Measurements from ENCODE around the gene NR5A1. TPM values are rescaled to one million over a fixed set of nuclear protein-coding genes. Genes with fewer than 3 reads are reported as not detected.

NR5A1 gene
- polyA plus RNA-seq, 3 donors, result not detected

DNA sequence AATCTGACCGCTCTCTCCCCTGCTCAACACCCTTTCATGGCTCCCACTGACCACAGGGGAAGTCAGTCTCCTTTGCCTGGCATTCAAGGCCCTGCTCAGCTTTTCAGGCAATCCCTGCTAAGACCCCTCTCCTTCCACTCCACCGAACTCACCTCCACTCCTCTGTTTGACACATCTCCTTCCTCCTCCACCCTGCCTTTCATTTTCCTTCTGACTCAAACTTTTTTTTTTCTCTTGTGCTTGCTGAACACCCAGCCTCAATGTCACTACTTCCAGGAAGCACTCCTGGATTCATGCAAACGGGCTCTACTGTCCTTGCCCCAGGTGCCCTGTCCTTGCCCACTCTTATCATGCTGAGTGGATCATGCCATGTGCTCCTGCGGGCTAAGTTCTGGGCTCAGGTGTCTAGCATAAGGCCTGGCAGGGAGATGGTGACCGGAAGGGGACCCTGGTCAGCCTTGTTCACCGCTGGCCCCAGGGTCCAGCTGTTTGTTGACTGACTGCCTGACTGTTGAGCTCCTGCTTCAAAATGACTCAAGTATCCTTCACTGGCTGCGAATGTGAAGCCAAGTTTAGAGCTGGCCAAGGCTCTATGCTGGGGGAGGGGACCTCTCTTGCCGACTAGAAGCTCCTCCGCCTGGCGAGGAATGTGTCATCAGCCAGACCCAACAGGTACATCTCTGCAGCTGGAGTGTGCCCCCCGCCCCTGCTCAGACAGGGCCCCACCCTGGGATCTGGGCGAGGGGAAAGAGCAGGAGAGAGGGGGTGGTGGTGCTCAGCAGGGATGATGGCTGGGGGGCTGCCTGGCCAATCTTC, 6.2 kb downstream of the NR5A1 start:
- DNase-seq, result no peak
- Mint-ChIP-seq H3K4me1 (peaks cover 9% of the 10 kb centered on the region), H3K27ac (no peak overlapping the region), H3K36me3 (peaks cover 4% of the 10 kb centered on the region in 2 donors), H3K4me3 (peak overlapping the region; percentile 14), H3K27me3 (ENCODE audit: low read depth in 3 of 3) (peaks cover 35 to 50% (median 46%) of the 10 kb centered on the region in 3 donors), H3K9me3 (peaks cover 0 to 12% (median 8%) of the 10 kb centered on the region in 7 donors)
- peaks cover 0 to 8% of the 10 kb centered on the region in 2 donors for H3K9me3 ChIP-seq (replicated peaks in 1 of 2; ENCODE audit: control insufficient read depth in 1 of 2, insufficient read depth in 1 of 2, low read length in 2 of 2)
- intact Hi-C loops (cut with micrococcal nuclease), result no loop called here
- no peaks in the 10 kb centered on the region for H3K79me2 ChIP-seq (ENCODE audit: insufficient read depth, low read length)
- TF ChIP-seq, protein P1, sequence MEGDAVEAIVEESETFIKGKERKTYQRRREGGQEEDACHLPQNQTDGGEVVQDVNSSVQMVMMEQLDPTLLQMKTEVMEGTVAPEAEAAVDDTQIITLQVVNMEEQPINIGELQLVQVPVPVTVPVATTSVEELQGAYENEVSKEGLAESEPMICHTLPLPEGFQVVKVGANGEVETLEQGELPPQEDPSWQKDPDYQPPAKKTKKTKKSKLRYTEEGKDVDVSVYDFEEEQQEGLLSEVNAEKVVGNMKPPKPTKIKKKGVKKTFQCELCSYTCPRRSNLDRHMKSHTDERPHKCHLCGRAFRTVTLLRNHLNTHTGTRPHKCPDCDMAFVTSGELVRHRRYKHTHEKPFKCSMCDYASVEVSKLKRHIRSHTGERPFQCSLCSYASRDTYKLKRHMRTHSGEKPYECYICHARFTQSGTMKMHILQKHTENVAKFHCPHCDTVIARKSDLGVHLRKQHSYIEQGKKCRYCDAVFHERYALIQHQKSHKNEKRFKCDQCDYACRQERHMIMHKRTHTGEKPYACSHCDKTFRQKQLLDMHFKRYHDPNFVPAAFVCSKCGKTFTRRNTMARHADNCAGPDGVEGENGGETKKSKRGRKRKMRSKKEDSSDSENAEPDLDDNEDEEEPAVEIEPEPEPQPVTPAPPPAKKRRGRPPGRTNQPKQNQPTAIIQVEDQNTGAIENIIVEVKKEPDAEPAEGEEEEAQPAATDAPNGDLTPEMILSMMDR (IDR thresholded peaks at IDR 0.05), result no peak
- H3K27ac ChIP-seq (ENCODE audit: low read depth in 1 of 2, low read length in 2 of 2), result no peak overlapping the region
- H2AFZ ChIP-seq (ENCODE audit: insufficient read depth, low read depth, low read length, poor library complexity, severe bottlenecking), result no peak overlapping the region
- 91% methylated on average over 11 of the region's 12 CpGs for WGBS (ENCODE audit: insufficient coverage)
- H3K27me3 ChIP-seq (ENCODE audit: control insufficient read depth in 2 of 2, insufficient read depth in 2 of 2, low read length in 2 of 2), result peaks cover 17 to 48% of the 10 kb centered on the region in 2 donors
- H3K4me3 ChIP-seq (replicated peaks in 1 of 3; ENCODE audit: low read depth in 2 of 3, low read length in 3 of 3), result no peak overlapping the region
- H3K4me2 ChIP-seq (replicated peaks; ENCODE audit: extremely low read depth, low read length, poor library complexity, severe bottlenecking), result no peak overlapping the region
- H4K20me1 ChIP-seq (ENCODE audit: insufficient read depth, low read length), result no peaks in the 10 kb centered on the region
- peaks cover 4 to 14% of the 10 kb centered on the region in 2 donors for H3K4me1 ChIP-seq (ENCODE audit: control insufficient read depth in 1 of 2, insufficient read depth in 2 of 2, low read length in 2 of 2)
- no peak overlapping the region for H3K9ac ChIP-seq (ENCODE audit: insufficient read depth, low read length, poor library complexity, severe bottlenecking)
- H3K36me3 ChIP-seq (replicated peaks in 1 of 2; ENCODE audit: control insufficient read depth in 1 of 2, insufficient read depth in 2 of 2, low read length in 2 of 2), result no peaks in the 10 kb centered on the region

DNA sequence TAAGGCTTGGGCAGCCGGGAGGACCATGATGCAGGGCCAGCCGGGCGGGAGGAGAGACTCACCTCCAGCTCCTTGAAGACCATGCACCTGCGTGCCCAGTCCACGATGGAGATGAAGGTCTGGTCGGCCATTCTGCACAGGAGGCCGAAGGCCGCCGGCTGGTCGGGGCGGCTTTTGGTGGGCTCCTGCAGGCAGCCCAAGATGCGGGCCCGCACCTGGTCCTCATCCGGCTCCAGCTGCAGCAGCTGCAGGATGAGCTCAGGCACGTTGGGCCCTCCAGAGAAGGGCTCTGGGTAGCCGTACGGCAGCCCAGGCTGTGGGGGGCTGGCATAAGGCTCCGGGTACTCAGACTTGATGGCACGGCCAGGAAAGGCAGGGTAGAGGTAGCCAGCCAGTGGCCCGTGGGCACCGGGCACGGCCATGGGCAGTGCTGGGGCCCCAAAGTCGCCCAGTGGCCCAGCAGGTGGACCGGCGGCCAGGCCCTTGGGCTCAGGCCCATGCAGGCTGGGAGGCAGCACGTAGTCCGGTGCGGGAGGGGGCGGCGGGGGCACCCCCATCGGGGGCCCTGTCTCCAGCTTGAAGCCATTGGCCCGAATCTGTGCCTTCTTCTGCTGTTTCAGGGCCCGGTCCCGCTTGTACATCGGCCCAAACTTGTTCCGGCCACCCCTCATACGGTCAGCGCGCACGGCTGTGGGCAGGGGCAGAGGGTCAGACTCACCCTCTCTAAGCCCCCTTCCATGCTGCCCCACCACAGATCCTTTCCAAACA, 7.0 kb downstream of the NR5A1 start:
- no peak overlapping the region for H3K4me2 ChIP-seq (replicated peaks; ENCODE audit: extremely low read depth, low read length, poor library complexity, severe bottlenecking)
- WGBS (ENCODE audit: insufficient coverage), result 96% methylated on average over 40 of the region's 40 CpGs
- H3K79me2 ChIP-seq (ENCODE audit: insufficient read depth, low read length), result no peaks in the 10 kb centered on the region
- no peak overlapping the region for H2AFZ ChIP-seq (ENCODE audit: insufficient read depth, low read depth, low read length, poor library complexity, severe bottlenecking)
- intact Hi-C loops (cut with micrococcal nuclease), result no loop called here
- peaks cover 15 to 40% of the 10 kb centered on the region in 2 donors for H3K27me3 ChIP-seq (ENCODE audit: control insufficient read depth in 2 of 2, insufficient read depth in 2 of 2, low read length in 2 of 2)
- no peak overlapping the region for H3K4me3 ChIP-seq (replicated peaks in 1 of 3; ENCODE audit: low read depth in 2 of 3, low read length in 3 of 3)
- H3K9me3 ChIP-seq (replicated peaks in 1 of 2; ENCODE audit: control insufficient read depth in 1 of 2, insufficient read depth in 1 of 2, low read length in 2 of 2), result peaks cover 0 to 6% of the 10 kb centered on the region in 2 donors
- peaks cover 0 to 13% (median 6%) of the 10 kb centered on the region in 7 donors for H3K9me3 Mint-ChIP-seq
- H3K27me3 Mint-ChIP-seq (ENCODE audit: low read depth in 3 of 3), result peaks cover 27 to 42% (median 40%) of the 10 kb centered on the region in 3 donors
- no peak overlapping the region for H3K9ac ChIP-seq (ENCODE audit: insufficient read depth, low read length, poor library complexity, severe bottlenecking)
- peaks cover 4 to 22% of the 10 kb centered on the region in 2 donors for H3K4me1 ChIP-seq (ENCODE audit: control insufficient read depth in 1 of 2, insufficient read depth in 2 of 2, low read length in 2 of 2)
- no peak overlapping the region for H3K27ac ChIP-seq (ENCODE audit: low read depth in 1 of 2, low read length in 2 of 2)
- no peak overlapping the region for H3K27ac Mint-ChIP-seq
- H3K36me3 ChIP-seq (replicated peaks in 1 of 2; ENCODE audit: control insufficient read depth in 1 of 2, insufficient read depth in 2 of 2, low read length in 2 of 2), result no peaks in the 10 kb centered on the region
- H4K20me1 ChIP-seq (ENCODE audit: insufficient read depth, low read length), result no peaks in the 10 kb centered on the region
- no peak for DNase-seq
- TF ChIP-seq, protein P1 (IDR thresholded peaks at IDR 0.05), result no peak
- peak overlapping the region in 1 of 2 donors; percentile 14 for H3K4me3 Mint-ChIP-seq
- H3K36me3 Mint-ChIP-seq, result peaks cover 4% of the 10 kb centered on the region in 2 donors
- peaks cover 15% of the 10 kb centered on the region for H3K4me1 Mint-ChIP-seq
